Mesenteric fat pad (tissue), 1 donor: ENCODE data around the gene UBAC2. TPM values are rescaled to one million over a fixed set of nuclear protein-coding genes. Genes with fewer than 3 reads are reported as not detected.

Experiments
- DNase-seq: peaks from one replicate; pipeline ENCODE4 v3.0.0-alpha.2; 2020; ENCODE audit warnings: low spot score
- microRNA-seq: library from miRNA; unstranded; fragments of <30 nt; microRNA quantifications from one replicate; pipeline ENCODE4 v1.2.0, GENCODE V29; 2020; ENCODE audit warnings: borderline number of aligned reads
- total RNA-seq: library from RNA; stranded (reverse); fragmentation: NEBNext Ultra II Directional; extraction: Animal tissue kit (Norgen Biotek cat#: 25700); gene quantifications from one replicate; pipeline ENCODE4 v1.2.1, GENCODE V29; 2021
- donor health status: DM: yes; HTN: yes; CAD: no.

The UBAC2 gene
- total RNA-seq, 1 donor from 2014 or later: 49.3 TPM

GRCh38 chr13:99431927-99432608, 231.4 kb downstream of the UBAC2 start:
- DNase-seq: no peak

DNA sequence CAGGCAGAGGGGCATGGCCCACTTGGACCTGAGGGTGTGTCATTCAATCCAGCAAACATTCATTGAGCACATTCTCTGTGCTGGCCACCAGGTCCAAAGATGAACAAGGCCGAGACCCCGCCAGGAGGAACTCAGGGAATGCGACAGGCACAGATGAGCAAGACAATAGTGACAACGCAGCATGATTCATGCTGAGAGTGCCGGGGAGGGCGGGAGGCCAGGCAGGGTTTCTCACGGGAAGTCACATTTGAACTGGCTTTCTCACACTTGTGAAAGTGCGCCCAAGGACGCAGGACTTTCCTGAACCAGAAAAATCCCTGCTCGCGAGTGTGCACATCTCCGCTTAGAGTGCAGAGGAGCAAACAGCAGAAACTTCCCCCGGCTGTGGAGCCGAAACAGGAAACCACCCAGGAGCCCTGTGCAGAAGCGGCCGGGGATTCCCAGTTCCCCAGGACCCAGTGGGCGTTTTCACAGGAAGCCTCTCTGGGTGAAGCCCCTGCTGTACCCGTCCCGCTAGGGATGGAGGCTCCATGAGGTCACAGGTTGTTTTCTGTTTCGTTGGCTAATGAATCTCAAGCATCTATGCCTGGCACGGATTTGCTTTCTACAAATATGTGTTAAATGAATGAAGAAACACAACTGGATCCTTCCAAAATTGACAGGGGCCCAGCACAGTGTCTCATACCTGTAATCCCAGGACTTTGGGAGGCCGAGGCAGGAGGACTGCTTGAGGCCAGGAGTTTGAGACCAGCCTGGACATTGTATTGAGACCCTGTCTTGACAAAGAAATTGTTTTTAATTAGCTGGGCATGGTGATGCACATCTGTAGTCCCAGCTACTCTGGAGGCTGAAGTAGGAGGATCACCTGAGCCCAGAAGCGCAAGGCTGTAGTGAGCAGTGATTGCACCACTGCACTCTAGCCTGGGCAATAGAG, 232.2 kb downstream of the UBAC2 start:
- no peak for DNase-seq

- no peak for DNase-seq
Observed at GRCh38 chr13:99433543-99434075, 233.0 kb downstream of the UBAC2 start.

GRCh38 chr13:99434258-99434788, 233.7 kb downstream of the UBAC2 start:
- DNase-seq: no peak

DNA sequence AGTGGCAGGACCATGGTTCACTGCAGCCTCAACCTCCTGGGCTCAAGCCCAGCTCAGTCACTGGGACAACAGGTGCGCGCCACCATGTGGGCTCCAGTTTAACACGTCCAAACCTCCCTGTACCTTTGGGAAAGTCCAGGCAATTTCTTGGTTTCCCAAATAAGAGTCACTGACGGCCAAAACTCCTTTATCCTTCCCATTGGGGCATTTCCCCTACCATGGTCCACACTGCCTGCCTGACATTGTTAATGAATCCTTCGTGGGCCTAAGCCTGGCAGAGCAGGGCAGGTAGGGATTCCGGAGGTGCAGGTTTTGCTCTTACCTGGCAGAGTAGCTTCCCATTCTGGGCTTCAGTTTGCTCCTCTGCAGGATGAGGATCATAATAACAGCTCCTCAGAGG, 234.5 kb downstream of the UBAC2 start:
- DNase-seq: no peak

- DNase-seq: no peak
Observed at GRCh38 chr13:99435998-99436397, 235.3 kb downstream of the UBAC2 start.

Small RNA genes within 50 kb of the gene (microRNA-seq; reads per million reads assigned to microRNA genes)
- not detected for gene MIR623

Other genes with a start within 250 kb of the UBAC2 start
- 127 TPM for gene DOCK9, start 222.8 kb upstream of the UBAC2 start, total RNA-seq
- not detected for gene GPR18, start 57.5 kb downstream of the UBAC2 start, total RNA-seq
- gene GPR183, start 106.5 kb downstream of the UBAC2 start, total RNA-seq: 32.6 TPM